ENCODE results near the gene CYP4V2.
A peak's percentile ranks its signal among the peaks of the same experiment; 100 is the strongest.

Gene CYP4V2

DNA sequence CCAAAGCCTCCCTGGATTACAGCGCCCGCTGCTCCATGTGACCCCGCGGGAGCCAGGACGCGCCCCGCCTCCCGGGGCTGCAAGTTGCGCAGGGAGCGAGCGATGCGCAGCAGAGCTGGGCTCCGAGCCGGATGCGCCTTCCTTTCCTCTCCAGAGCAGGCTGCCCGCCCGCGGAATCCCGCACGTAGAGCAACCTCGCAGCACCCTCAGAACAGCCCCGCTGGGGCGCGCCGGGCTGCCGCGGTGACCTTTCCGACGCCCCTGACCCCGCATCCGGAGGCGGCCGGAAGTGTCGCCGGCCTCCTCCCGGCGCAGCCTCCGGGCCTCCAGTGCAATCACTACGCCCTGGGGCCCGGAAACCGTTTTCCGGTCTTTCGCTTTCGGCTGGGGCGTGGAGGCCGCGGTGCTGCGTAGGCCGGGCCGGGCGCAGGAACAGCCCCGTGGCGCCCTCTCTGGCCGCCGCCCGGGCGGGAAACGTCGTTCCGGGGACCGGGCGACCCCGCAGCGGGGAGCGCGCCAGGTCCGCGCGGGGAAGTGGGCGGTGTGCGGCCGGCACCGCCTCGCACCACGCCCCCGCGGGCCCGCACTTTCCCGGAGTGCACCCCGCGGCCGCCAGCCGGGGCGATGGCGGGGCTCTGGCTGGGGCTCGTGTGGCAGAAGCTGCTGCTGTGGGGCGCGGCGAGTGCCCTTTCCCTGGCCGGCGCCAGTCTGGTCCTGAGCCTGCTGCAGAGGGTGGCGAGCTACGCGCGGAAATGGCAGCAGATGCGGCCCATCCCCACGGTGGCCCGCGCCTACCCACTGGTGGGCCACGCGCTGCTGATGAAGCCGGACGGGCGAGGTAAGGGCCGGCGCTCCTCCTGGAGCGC, at the start of gene CYP4V2:
CYP4V2 (plus strand) TSS at position 368 of the 866 bp plus-strand sequence; CDS start at position 625, 257 bp downstream.
- DNase-seq (ENCODE audit: low read depth): peak; percentile 80

- DNase-seq (ENCODE audit: low read depth): no peak
Observed at GRCh38 chr4:186144198-186144945, 47.0 kb upstream of the CYP4V2 start.

GRCh38 chr4:186144946-186145569, 46.3 kb upstream of the CYP4V2 start:
- no peak for DNase-seq (ENCODE audit: low read depth)

- no peak for DNase-seq (ENCODE audit: low read depth)
Observed at GRCh38 chr4:186146458-186146857, 44.9 kb upstream of the CYP4V2 start.

DNA sequence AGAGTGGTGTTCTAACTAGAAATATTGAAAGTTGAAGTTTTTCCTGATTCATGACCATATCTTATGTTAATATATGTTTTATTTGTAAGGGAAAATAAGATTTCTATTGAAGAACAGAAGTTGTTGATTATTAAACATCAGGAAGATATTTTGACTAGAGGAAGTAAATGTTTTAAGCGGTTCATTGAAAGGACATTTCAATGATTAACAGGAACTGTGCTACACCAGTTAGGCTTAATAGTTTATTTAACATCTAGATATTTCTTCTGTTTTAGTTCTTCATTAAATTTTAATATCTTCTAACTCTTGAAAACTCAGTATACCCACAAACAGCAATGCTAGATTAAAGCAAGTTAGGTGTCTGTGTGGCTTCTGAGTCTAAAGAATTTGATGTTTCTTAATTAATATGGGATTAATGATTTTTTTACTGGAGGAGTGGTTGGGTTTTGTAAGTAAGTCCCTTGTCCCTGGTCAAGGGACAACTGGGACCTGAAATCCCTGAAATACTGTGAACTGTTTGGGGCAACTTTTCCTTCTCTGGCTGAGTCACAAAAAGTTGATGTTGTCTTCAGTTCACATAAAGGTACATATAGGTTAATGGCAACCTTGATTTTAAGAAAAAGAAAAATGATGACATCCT, 42.9 kb upstream of the CYP4V2 start:
- DNase-seq (ENCODE audit: low read depth): no peak

GRCh38 chr4:186149872-186150271, 41.5 kb upstream of the CYP4V2 start:
- DNase-seq (ENCODE audit: low read depth): no peak

DNA sequence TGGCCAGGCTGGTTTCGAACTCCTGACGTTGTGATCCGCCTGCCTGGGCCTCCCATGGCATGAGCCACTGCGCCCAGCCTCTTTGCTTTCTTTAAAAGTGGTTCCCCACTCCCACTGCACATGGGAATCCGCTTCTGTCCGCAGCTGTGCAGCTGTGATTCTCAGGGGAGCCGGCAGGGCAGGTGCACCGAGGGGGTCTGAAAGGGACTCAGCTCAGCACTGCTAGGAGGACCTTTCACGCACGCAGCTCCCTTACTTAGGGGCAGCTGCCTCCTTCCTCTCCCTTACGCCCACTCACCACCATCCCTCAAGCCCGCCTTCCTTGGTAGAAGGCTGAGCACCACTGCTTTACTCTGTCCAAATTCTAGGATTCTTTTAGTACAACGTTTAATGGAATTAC, 40.4 kb upstream of the CYP4V2 start:
- DNase-seq (ENCODE audit: low read depth): no peak

GRCh38 chr4:186151499-186151898, 39.9 kb upstream of the CYP4V2 start:
- no peak for DNase-seq (ENCODE audit: low read depth)

DNA sequence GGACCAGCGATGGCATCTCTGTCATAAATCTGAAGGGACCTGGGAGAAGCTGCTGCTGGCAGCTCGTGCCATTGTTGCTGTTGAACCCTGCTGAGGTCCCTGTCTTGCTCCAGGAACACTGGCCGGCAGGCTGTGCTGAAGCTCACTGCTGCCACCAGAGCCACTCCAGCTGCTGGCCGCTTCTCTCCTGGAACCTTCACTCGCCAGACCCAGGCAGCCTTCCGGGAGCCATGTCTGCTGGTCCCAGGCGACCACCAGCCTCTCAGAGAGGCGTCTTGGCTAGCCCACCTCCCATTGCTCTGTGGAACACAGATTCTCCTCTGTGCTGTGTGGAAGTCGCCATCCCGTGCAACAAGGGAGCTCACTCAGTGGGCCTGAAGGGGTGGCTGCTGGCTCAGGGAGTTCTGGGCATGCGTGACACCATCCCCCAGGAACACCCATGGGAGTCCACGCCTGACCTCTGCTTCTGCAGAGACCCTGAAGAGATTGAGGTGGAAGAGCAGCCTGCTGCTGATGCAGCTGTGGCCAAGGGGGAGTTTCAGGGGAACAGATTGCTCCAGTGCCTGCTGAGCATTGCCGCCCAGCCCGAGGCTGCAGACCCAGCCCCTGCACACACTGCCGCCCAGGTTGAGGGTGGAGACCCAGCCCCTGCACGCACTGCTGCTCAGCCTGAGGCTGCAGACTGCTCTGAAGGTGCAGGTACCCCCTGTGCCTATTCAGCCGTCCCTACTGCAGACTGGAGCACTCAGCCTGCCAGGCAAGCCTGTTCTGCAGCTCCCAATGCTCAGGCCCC, 33.1 kb upstream of the CYP4V2 start:
- DNase-seq (ENCODE audit: low read depth): no peak

DNA sequence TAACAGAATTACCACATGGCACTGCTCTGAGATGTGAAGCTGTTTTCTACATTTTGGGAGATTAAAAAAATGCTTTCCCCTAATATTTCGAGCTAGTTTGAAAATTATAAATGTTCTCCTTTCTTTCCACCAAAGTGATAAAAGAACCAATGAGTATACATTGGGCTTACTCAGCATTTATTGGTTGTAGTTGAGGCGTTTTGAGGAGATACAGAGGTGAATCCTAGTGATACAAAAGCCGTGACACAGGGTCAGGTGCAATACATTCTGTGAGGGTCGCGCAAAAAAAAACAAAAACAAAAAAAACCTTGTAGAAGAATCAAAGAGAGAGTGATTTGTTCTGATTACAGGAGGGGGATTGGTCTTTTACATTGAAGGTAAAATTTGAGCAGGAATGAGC, 32.4 kb upstream of the CYP4V2 start:
- no peak for DNase-seq (ENCODE audit: low read depth)

GRCh38 chr4:186159613-186160012, 31.8 kb upstream of the CYP4V2 start:
- DNase-seq (ENCODE audit: low read depth): no peak

DNA sequence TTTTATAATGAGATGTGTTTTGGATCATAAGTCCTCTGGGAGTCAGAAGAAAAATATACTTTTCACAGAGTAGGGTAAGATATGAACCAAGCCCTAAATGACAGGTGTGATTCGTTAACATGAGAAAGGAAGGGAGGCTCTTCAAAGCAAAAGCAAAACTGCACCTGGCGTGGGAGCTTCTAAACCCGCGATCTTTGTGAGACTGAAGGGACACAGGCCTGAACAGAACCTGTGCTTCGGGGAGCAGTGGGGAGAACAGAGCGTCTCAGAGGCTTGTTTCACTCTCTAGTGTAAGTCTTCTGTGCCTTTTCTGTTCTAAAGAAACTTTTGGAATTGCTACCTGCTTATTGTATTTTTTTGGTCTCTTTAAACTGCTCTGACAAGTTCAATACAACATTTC, 30.2 kb upstream of the CYP4V2 start:
- DNase-seq (ENCODE audit: low read depth): no peak

GRCh38 chr4:186166852-186167512, 24.4 kb upstream of the CYP4V2 start:
- no peak for DNase-seq (ENCODE audit: low read depth)

DNA sequence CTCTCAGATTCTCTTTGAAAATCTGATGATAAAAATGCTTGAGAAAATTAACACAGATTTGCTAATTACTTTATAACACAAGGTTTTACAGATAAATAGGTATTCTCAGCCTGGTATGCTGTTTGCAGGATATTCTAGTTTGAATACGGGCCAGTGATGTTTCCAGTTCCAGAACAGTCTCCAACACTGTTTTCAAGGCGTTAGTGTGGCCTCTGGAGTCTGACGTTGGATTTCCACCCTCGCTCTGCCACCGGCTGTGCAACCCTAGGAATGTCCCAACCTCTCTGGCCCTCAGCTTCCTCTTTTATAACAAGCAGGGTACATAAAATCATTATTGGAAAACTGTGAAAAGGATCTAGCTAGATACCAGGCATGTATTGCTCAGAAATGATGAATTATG, 23.8 kb upstream of the CYP4V2 start:
- DNase-seq (ENCODE audit: low read depth): no peak

GRCh38 chr4:186168750-186169149, 22.6 kb upstream of the CYP4V2 start:
- DNase-seq (ENCODE audit: low read depth): no peak

- DNase-seq (ENCODE audit: low read depth): no peak
Observed at GRCh38 chr4:186169333-186169944, 21.9 kb upstream of the CYP4V2 start.

- no peak for DNase-seq (ENCODE audit: low read depth)
Observed at GRCh38 chr4:186169945-186170802, 21.2 kb upstream of the CYP4V2 start.

DNA sequence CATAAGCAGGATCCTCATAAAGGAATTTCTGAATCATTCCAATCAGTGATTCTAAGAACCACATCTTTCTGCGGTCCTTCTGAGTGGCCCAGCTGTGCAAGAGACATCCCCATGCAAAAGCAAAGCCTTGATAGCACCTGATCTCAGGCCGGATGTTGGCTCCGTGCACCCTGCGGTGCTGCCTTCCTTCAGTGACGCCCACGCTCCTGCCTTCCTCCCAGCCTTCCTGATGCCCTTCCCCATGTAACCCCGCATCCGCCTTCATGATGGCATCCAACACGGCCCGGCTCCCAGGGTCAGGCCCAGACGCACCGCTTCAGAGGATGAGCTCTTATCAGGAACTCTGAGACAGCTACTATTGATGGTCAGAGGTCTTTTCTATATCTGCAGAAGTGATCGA, 20.4 kb upstream of the CYP4V2 start:
- no peak for DNase-seq (ENCODE audit: low read depth)

DNA sequence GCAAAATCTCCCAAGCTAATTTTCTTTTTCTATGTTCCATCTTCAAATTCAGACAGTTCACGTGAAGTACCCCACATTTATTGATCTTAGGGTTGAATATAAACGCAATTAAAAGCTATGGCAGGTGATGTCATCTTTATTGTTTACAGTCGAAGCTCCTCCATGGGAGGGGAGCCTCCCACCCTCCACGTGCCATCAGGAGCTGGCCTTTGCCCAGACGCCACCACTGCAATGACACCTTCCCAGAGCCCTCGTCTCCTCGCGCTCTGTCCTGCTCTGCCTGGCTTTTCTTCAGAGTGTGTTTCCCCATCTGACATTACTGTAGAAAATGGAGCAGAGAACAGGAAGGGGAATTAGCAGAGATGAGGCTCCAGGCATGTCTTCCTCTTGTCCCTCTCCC, 18.8 kb upstream of the CYP4V2 start:
- DNase-seq (ENCODE audit: low read depth): no peak

- no peak for DNase-seq (ENCODE audit: low read depth)
Observed at GRCh38 chr4:186188107-186188506, 3.3 kb upstream of the CYP4V2 start.
